WERI-Rb-1 (cell line): ENCODE results near the gene HMCN2.

Experiments used
- DNase-seq: peaks from one replicate; pipeline ENCODE4 v3.0.0-alpha.2; 2020
- H3K27ac ChIP-seq: fragments of 250-450 bp; sonication (Bioruptor Pico); 2 replicates; pipeline ENCODE4 v1.5.1; 2020; ENCODE audit warnings: mild to moderate bottlenecking, moderate library complexity
- H3K27me3 ChIP-seq: fragments of 250-450 bp; sonication (Bioruptor Pico); 2 replicates; pipeline ENCODE4 v1.5.1; 2021; ENCODE audit warnings: mild to moderate bottlenecking, low read depth, moderate library complexity; ENCODE audit not compliant: insufficient read depth, severe bottlenecking
- H3K36me3 ChIP-seq: fragments of 250-450 bp; sonication (Bioruptor Pico); 2 replicates; pipeline ENCODE4 v1.5.1; 2020; ENCODE audit warnings: mild to moderate bottlenecking, moderate library complexity
- H3K4me3 ChIP-seq: 2 replicates; pipeline ENCODE4 v1.5.1; 2011; ENCODE audit warnings: low read depth, mild to moderate bottlenecking, control low read depth, low read length
- H3K9me3 ChIP-seq: fragments of 250-450 bp; sonication (Bioruptor Pico); 2 replicates; pipeline ENCODE4 v1.5.1; 2021; ENCODE audit warnings: mild to moderate bottlenecking, moderate library complexity; ENCODE audit not compliant: severe bottlenecking
- CTCF ChIP-seq: IDR thresholded peaks from 2 replicates; pipeline ENCODE4 v1.5.1; 2011; ENCODE audit warnings: low read depth, mild to moderate bottlenecking, control low read depth, inconsistent platforms, low read length

Gene HMCN2

GRCh38 chr9:130237076-130237475 is 28.5 kb upstream of the HMCN2 start:
- Histone ChIP-seq H3K36me3 (peaks cover 56% of the 10 kb centered on the region), H3K27ac (no peak overlapping the region), H3K9me3 (no peaks in the 10 kb centered on the region), H3K4me3 (no peak overlapping the region), H3K27me3 (no peaks in the 10 kb centered on the region)
- no peak for DNase-seq
- TF ChIP-seq CTCF = no peak

GRCh38 chr9:130237763-130238524 is 27.6 kb upstream of the HMCN2 start:
- Histone ChIP-seq H3K4me3 (no peak overlapping the region), H3K27ac (no peak overlapping the region), H3K9me3 (no peaks in the 10 kb centered on the region), H3K36me3 (peaks cover 48% of the 10 kb centered on the region), H3K27me3 (no peaks in the 10 kb centered on the region)
- no peak for TF ChIP-seq CTCF
- no peak for DNase-seq

GRCh38 chr9:130239363-130239695 is 26.2 kb upstream of the HMCN2 start:
- Histone ChIP-seq H3K27me3 (no peaks in the 10 kb centered on the region), H3K27ac (no peak overlapping the region), H3K36me3 (peaks cover 34% of the 10 kb centered on the region), H3K4me3 (no peak overlapping the region), H3K9me3 (no peaks in the 10 kb centered on the region)
- TF ChIP-seq CTCF = no peak
- no peak for DNase-seq

- Histone ChIP-seq H3K27me3 (no peaks in the 10 kb centered on the region), H3K9me3 (no peaks in the 10 kb centered on the region), H3K4me3 (no peak overlapping the region), H3K27ac (no peak overlapping the region), H3K36me3 (peaks cover 29% of the 10 kb centered on the region)
- peak; percentile 56 for DNase-seq
- TF ChIP-seq CTCF = no peak
These were observed 25.8 kb upstream of the HMCN2 start for GRCh38 chr9:130239741-130240241.

- peak overlapping the region; percentile 13; the same call in 1 of the 2 replicates for H3K27ac ChIP-seq
- H3K9me3 ChIP-seq = no peaks in the 10 kb centered on the region
- no peak overlapping the region for H3K4me3 ChIP-seq
- peaks cover 21% of the 10 kb centered on the region for H3K36me3 ChIP-seq
- H3K27me3 ChIP-seq = no peaks in the 10 kb centered on the region
- DNase-seq = peak; percentile 66
- TF ChIP-seq CTCF = no peak
These were observed 25.0 kb upstream of the HMCN2 start for GRCh38 chr9:130240410-130241197.
